GM12878 (cell line): Measurements from ENCODE around the gene SCRN2. TPM values are rescaled to one million over a fixed set of nuclear protein-coding genes. Genes with fewer than 3 reads are reported as not detected.

Experiments used
- ATAC-seq: fragments of 200-7000 bp; cut with Tn5 transposase; 3 replicates; pipeline ENCODE4 v1.9.1; 2020; ENCODE audit warnings: mild to moderate bottlenecking, moderate library complexity
- BruUV-seq: library from RNA; stranded (reverse); fragments of 400-500 nt; replicated peaks from 2 replicates; lab custom pipeline; 2021; lab: Mats Ljungman, UMichigan
- CTCF ChIA-PET: fragments of 300-600 bp; sonication (Branson Sonifier 250); formaldehyde crosslinking; extraction: SDS; loops from one replicate; lab custom pipeline; 2021; ENCODE audit warnings: inconsistent platforms; lab: Yijun Ruan, JAX
- POLR2A ChIA-PET: fragments of 350-600 bp; formaldehyde crosslinking; extraction: SDS; loops from one replicate; lab custom pipeline; 2021; ENCODE audit warnings: inconsistent platforms; lab: Charles Lee
- RAD21 ChIA-PET: fragments of 300-600 bp; sonication (Branson Sonifier 250); formaldehyde crosslinking; loops from one replicate; lab custom pipeline; 2023; ENCODE audit warnings: antibody characterized with exemption; ENCODE audit not compliant: unreplicated experiment; lab: Charles Lee
- SMC1A ChIA-PET: fragments of 300-600 bp; sonication (Branson Sonifier 250); formaldehyde crosslinking; loops from one replicate; lab custom pipeline; 2023; ENCODE audit not compliant: unreplicated experiment, uncharacterized antibody; lab: Charles Lee
- DNase-seq: peaks from one replicate; pipeline ENCODE4 v3.0.0-alpha.2; 2011; ENCODE audit warnings: low read depth, low spot score
- FAIRE-seq: peaks from 3 replicates; lab custom pipeline; 2011; peaks lifted over from hg19 to GRCh38; lab: Jason Lieb, UNC
- H2AFZ ChIP-seq: 2 replicates; pipeline ENCODE4 v1.6.0; 2011; ENCODE audit warnings: low read depth, low read length, control low read depth; ENCODE audit not compliant: control insufficient read depth
- H3K27ac ChIP-seq: 2 replicates; pipeline ENCODE4 v1.5.1; 2011; ENCODE audit warnings: control low read depth; ENCODE audit not compliant: control insufficient read depth, insufficient read depth
- H3K27me3 ChIP-seq, 2 experiments: replicated peaks in 1 of 2; 2 replicates each; pipeline versions ENCODE4 v1.6.0 to v1.6.1; 2011; ENCODE audit warnings: low read length in 1 of 2; ENCODE audit not compliant: control insufficient read depth in 2 of 2, insufficient read depth in 2 of 2
- H3K36me3 ChIP-seq, 2 experiments: 2 replicates each; pipeline ENCODE4 v1.5.1; 2011; ENCODE audit warnings: low read length in 1 of 2; ENCODE audit not compliant: control insufficient read depth in 2 of 2, insufficient read depth in 2 of 2
- H3K4me1 ChIP-seq: 2 replicates; pipeline ENCODE4 v1.6.1; 2011; ENCODE audit warnings: mild to moderate bottlenecking, low read length, moderate library complexity, mixed read lengths; ENCODE audit not compliant: control insufficient read depth, insufficient read depth
- H3K4me2 ChIP-seq: 2 replicates; pipeline ENCODE4 v1.6.0; 2011; ENCODE audit warnings: control low read depth; ENCODE audit not compliant: control insufficient read depth, insufficient read depth
- H3K4me3 ChIP-seq: fragments of 200-600 bp; sonication (generic); 2 replicates; pipeline ENCODE4 v1.5.1; 2016
- H3K79me2 ChIP-seq: 2 replicates; pipeline ENCODE4 v1.6.0; 2011; ENCODE audit warnings: low read length; ENCODE audit not compliant: control insufficient read depth, insufficient read depth
- H3K9ac ChIP-seq: 2 replicates; pipeline ENCODE4 v1.8.0; 2011; ENCODE audit warnings: low read length, control low read depth, mixed read lengths; ENCODE audit not compliant: control insufficient read depth, insufficient read depth
- H3K9me3 ChIP-seq: replicated peaks from 3 replicates; pipeline ENCODE4 v1.5.1; 2011; ENCODE audit warnings: mild to moderate bottlenecking, low read length; ENCODE audit not compliant: control insufficient read depth, insufficient read depth
- H4K20me1 ChIP-seq: 2 replicates; pipeline ENCODE4 v1.6.0; 2011; ENCODE audit not compliant: control insufficient read depth, insufficient read depth
- BMI1 ChIP-seq: fragments of 450-650 bp; IDR thresholded peaks from 2 replicates; pipeline ENCODE4 v1.6.1; 2016; ENCODE audit warnings: mild to moderate bottlenecking, moderate library complexity, borderline replicate concordance
- CREB1 ChIP-seq: IDR thresholded peaks from 2 replicates; pipeline ENCODE4 v1.6.1; 2012; ENCODE audit warnings: low read depth, mild to moderate bottlenecking, inconsistent platforms
- CTCF ChIP-seq, 3 experiments: IDR thresholded peaks in 2 of 3; conservative IDR thresholded peaks in 1 of 3; 2 replicates each; pipeline ENCODE4 v1.5.1; 2011; ENCODE audit warnings: low read depth in 3 of 3, low read length in 3 of 3, mild to moderate bottlenecking in 3 of 3, control low read depth in 2 of 3, moderate library complexity in 2 of 3, inconsistent platforms in 1 of 3, mixed read lengths in 1 of 3; ENCODE audit not compliant: control insufficient read depth in 2 of 3, insufficient read depth in 1 of 3; ENCODE audit errors: extremely low read depth in 1 of 3
- IRF4 ChIP-seq: IDR thresholded peaks from 2 replicates; pipeline ENCODE4 v1.6.1; 2011; ENCODE audit warnings: low read depth, low read length
- JUND ChIP-seq: IDR thresholded peaks from 2 replicates; pipeline ENCODE4 v1.6.1; 2012; ENCODE audit warnings: low read depth, mild to moderate bottlenecking, low read length, improper control_type of control experiment, moderate library complexity
- NBN ChIP-seq: fragments of 450-650 bp; IDR thresholded peaks from 2 replicates; pipeline ENCODE4 v1.6.1; 2016
- NR2C1 ChIP-seq: fragments of 450-650 bp; IDR thresholded peaks from 2 replicates; pipeline ENCODE4 v1.6.1; 2017; ENCODE audit warnings: antibody characterized with exemption, mild to moderate bottlenecking, moderate library complexity
- SMAD1 ChIP-seq: fragments of 450-650 bp; IDR thresholded peaks from 2 replicates; pipeline ENCODE4 v1.6.1; 2018; ENCODE audit warnings: mild to moderate bottlenecking, low read depth; ENCODE audit not compliant: partially characterized antibody
- SMARCA5 ChIP-seq: fragments of 450-650 bp; IDR thresholded peaks from 2 replicates; pipeline ENCODE4 v1.6.1; 2017; ENCODE audit warnings: mild to moderate bottlenecking
- SMC3 ChIP-seq: IDR thresholded peaks from 2 replicates; pipeline ENCODE4 v1.6.1; 2011; ENCODE audit warnings: low read length, improper control_type of control experiment, borderline replicate concordance
- SP1 ChIP-seq: IDR thresholded peaks from one replicate; pipeline ENCODE4 v1.6.1; 2011; ENCODE audit warnings: low read depth, low read length
- ZSCAN29 ChIP-seq: fragments of 450-650 bp; IDR thresholded peaks from 2 replicates; pipeline ENCODE4 v1.6.1; 2017; ENCODE audit warnings: mild to moderate bottlenecking, moderate library complexity
- WGBS: methylation state at CpG from one replicate; pipeline ENCODE4 v1.1.6; 2016; ENCODE audit warnings: low lambda C conversion rate; ENCODE audit not compliant: insufficient replicate concordance, insufficient coverage; ENCODE audit errors: missing lambda C conversion rate; 5-methylcytosine and 5-hydroxymethylcytosine counted together
- in situ Hi-C: fragments of 300-500 bp; cut with MboI; formaldehyde crosslinking; loops from 9 replicates; pipeline ENCODE4 v1.14.3; 2018; ENCODE audit warnings: mixed read lengths
- intact Hi-C: fragments of 100-400 bp; cut with micrococcal nuclease; formaldehyde crosslinking; loops from one replicate; pipeline ENCODE4 v1.14.2; 2022; ENCODE audit not compliant: unreplicated experiment
- polyA plus RNA-seq, 11 experiments: library from polyadenylated mRNA; depleted of rRNA in 4 of 11; unstranded in 6 of 11; stranded (reverse) in 5 of 11; fragments of >200 nt; fragmentation: Nextera tagmentation in 4 of 11; fragmentation: Illumina TruSeq in 1 of 11; extraction: Ambion mirVana in 4 of 11; extraction: Trizol in 1 of 11; gene quantifications; 1 replicate in 1 of 11; 2 replicates in 10 of 11; pipeline versions ENCODE4 v1.2.1 to v1.2.3, GENCODE V29; 2011 to 2016; ENCODE audit warnings: inconsistent platforms in 2 of 11, missing spikeins in 2 of 11, low read depth in 1 of 11
- total RNA-seq, 4 experiments: library from RNA; depleted of rRNA in 3 of 4; stranded (reverse); fragments of >200 nt in 3 of 4; fragmentation: Illumina TruSeq in 1 of 4; extraction: Trizol in 1 of 4; gene quantifications; 2 replicates each; pipeline versions ENCODE4 v1.2.1 to v1.2.3, GENCODE V29; 2013 to 2021

The SCRN2 gene
- total and polyA plus RNA-seq, 10 of the 15 experiments (the other 5 are each of a cell fraction or from before 2014, with no cell fraction given): 0.34 to 33.3 (median 20.1) TPM

- FAIRE-seq: no peak
- Histone ChIP-seq H3K4me3 (no peak overlapping the region), H3K4me2 (no peak overlapping the region), H3K27ac (no peak overlapping the region), H3K36me3 (no peaks in the 10 kb centered on the region), H4K20me1 (no peaks in the 10 kb centered on the region), H2AFZ (no peak overlapping the region), H3K9ac (no peak overlapping the region), H3K9me3 (no peaks in the 10 kb centered on the region), H3K79me2 (peaks cover 16% of the 10 kb centered on the region), H3K4me1 (peaks cover 9% of the 10 kb centered on the region), H3K27me3 (no peaks in the 10 kb centered on the region)
- ChIA-PET SMC1A (interaction anchor here (1.0 kb wide), 1 partner anchor 55 kb away, joined by 3 read pairs; no protein-coding TSS in a partner anchor), POLR2A (interaction anchor here (0.6 kb wide), 1 partner anchor 853 kb away, joined by 3 read pairs; no protein-coding TSS in a partner anchor), CTCF (interaction anchor here (1.7 kb wide), 1 partner anchor 115 kb away, joined by 3 read pairs; no protein-coding TSS in a partner anchor), RAD21 (interaction anchor here (0.6 kb wide), 1 partner anchor 60 kb away, joined by 4 read pairs; no protein-coding TSS in a partner anchor)
- TF ChIP-seq SP1 (no peak), SMAD1 (no peak), CREB1 (no peak), JUND (no peak)
- intact Hi-C loops: no loop called here
- in situ Hi-C loops: no loop called here
- no TSS peak for BruUV-seq
- no peak for DNase-seq
- WGBS: 53% methylated on average over 5 of the region's 5 CpGs
- ATAC-seq: no peak
Measured at GRCh38 chr17:47834756-47835155, 6.3 kb downstream of the SCRN2 start.

- peak overlapping the region; percentile 96 for H3K4me2 ChIP-seq
- ChIA-PET POLR2A (interaction anchor here (0.6 to 2.3 kb wide), 6 partner anchors 9 to 114 kb away, joined by 3 to 14 read pairs (median 4); partner anchors contain the start of genes OSBPL7, SCRN2 and SP2), SMC1A (interaction anchor here (0.6 to 1.6 kb wide), 3 partner anchors 10 to 144 kb away, joined by 3 to 7 read pairs (median 3); partner anchors contain the start of gene OSBPL7), RAD21 (interaction anchor here (1.1 to 1.4 kb wide), 3 partner anchors 57 to 183 kb away, joined by 3 to 7 read pairs (median 3); partner anchors contain the start of gene KPNB1), CTCF (interaction anchor here (0.7 to 3.6 kb wide), 6 partner anchors 10 to 104 kb away, joined by 3 to 24 read pairs (median 6); partner anchors contain the start of genes OSBPL7 and SCRN2)
- H2AFZ ChIP-seq: peak overlapping the region; percentile 84
- no peak overlapping the region for H3K27ac ChIP-seq
- no peaks in the 10 kb centered on the region for H4K20me1 ChIP-seq
- ATAC-seq (peak; percentile 5; the same call in 1 of the 3 replicates), FAIRE-seq (no peak), DNase-seq (no peak)
- peaks cover 9% of the 10 kb centered on the region for H3K4me1 ChIP-seq
- WGBS: 14% methylated on average over 7 of the region's 7 CpGs
- in situ Hi-C loops: no loop called here
- H3K4me3 ChIP-seq: peak overlapping the region; percentile 97
- no peaks in the 10 kb centered on the region for H3K27me3 ChIP-seq
- no peaks in the 10 kb centered on the region for H3K9me3 ChIP-seq
- H3K36me3 ChIP-seq: peaks cover 0 to 10% of the 10 kb centered on the region in 2 experiments; a peak in 3 of 4 replicates
- H3K79me2 ChIP-seq: peaks cover 17% of the 10 kb centered on the region
- BruUV-seq: no TSS peak
- intact Hi-C loops: no loop called here
- peak overlapping the region; percentile 65 for H3K9ac ChIP-seq
- TF ChIP-seq ZSCAN29: no peak
- no peak for TF ChIP-seq NR2C1
- TF ChIP-seq BMI1: no peak
- no peak for TF ChIP-seq NBN
- TF ChIP-seq CTCF (IDR thresholded peaks at IDR 0.05 in 2 of 3, conservative IDR thresholded peaks at IDR 0.05 in 1 of 3; ENCODE audit: control insufficient read depth in 2 of 3, extremely low read depth in 1 of 3, insufficient read depth in 1 of 3, low read depth in 3 of 3, low read length in 3 of 3): no peak
- TF ChIP-seq SMARCA5: no peak
- no peak for TF ChIP-seq SMC3
- no peak for TF ChIP-seq IRF4
Measured at GRCh38 chr17:47831934-47832327, 9.1 kb downstream of the SCRN2 start.
